Activated T-helper 1 cell treated with anti-CD3 and anti-CD28 coated beads, Interleukin-2, amount 50 U/mL, for 16 hours (primary cell): ENCODE data around the gene DHCR24.

Experiments
- DNase-seq, 2 donors: peaks; one replicate each; pipeline ENCODE4 v3.0.0-alpha.2; 2020; ENCODE audit warnings: low read depth in 1 of 2, low spot score in 1 of 2

The DHCR24 gene

DNA sequence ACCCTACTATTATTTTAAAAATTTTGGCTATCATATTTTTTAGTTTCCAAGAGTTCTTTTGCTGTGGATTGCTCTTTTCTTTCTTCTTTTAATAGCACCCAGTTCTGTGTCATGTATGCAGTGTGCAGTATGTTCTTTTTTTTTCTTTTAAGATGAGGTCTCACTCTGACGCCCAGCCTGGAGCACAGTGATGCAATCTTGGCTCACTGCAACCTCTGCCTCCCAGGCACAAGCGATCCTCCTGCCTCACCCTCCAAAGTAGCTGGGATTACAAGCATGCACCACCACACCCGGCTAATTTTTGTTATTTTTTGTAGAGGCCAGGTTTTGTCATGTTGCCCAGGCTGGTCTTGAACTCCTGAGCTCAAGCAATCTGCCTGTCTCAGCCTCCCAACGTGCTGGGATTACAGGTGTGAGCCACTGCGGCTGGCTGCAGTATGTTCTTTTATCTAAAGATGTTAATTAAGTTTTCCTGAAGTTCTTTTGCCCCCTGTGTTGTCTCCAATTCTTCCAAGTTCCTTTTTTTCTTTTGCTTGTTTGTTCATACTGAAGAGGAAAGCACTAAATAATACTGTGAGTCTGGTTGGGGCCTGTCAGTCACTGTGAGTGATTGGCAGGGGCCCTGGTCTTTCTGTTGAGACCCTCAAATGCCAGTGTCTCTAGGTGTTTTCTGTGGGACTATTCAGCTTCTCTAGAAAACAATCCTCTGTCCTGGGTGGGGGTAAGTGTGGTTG lies 68.4 kb downstream of the DHCR24 start:
- no peak for DNase-seq

DNA sequence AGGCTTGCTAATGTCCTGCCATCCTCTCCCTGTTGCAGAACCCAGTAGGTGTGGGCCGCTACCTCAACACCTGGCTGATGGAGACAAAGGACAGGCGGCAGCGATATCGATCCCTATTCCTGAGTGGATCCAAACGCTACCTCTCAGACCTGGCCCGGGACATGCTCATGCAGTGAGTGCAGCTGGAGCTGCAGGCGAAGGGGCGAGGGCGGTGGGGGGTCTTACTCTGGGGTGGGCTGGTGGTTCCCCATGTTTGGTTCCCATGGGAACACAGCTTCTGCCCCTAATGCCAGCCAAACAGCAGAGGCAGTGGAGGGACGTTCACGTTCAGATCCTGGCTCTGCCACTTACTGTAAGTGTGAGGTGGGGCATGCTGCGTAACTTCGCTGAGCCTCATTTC lies 70.0 kb downstream of the DHCR24 start:
- DNase-seq, result no peak

DNA sequence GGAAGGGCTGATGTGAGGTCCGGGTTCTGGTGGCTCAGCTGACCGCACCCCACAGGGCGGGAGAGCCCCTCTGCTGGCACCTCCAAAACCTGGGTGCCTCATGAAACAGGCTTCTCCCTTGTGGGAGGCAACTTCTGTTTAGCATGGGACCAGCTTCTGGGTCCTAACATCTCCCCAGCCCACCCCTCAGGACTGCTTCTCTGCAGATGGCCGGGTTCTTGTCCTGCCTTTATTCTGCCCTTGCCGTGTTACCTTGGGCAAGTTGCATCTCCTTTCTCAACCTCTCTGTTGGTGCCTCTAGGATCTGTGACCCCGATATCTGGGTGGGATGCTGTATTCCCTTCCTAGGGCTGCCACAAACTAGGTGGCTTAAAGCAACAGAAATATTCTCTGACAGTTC lies 70.9 kb downstream of the DHCR24 start:
- no peak for DNase-seq

DNA sequence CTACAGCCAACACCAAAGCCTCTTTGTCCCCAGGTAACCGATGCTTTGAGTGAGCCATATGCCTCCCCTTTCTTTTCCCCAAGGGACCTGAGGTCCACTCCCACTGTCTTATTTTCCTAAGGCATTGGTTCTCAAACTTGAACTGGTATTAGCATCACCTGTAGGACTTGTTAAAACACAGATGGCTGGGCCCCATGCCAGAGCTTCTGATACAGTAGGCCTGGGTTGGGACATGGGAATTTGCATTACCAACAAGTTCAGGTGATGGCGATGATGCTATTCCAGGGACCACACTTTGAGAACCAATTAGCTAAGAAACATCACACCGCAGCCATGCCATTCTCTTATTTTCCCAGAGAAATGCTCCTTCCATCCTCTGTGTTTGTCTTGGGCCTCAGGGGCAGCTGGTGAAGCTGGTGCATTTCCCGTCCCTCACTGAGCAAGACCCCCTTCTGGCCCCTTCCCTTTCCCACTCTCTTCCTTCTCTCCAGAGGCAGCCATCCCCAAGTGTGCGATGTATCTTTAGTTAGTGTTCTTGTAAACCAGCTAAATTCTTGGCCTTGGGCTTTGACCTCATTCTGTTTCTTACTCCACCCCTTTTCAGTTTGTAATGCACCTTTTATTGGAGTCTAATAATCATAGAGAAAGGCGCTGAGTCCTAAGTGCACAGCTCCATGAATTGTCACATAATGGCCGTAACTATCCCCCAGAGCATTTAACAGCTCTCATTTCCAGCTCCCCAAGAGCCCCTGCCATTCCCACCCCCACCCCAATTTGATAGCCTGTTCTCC lies 71.7 kb downstream of the DHCR24 start:
- no peak for DNase-seq

DNA sequence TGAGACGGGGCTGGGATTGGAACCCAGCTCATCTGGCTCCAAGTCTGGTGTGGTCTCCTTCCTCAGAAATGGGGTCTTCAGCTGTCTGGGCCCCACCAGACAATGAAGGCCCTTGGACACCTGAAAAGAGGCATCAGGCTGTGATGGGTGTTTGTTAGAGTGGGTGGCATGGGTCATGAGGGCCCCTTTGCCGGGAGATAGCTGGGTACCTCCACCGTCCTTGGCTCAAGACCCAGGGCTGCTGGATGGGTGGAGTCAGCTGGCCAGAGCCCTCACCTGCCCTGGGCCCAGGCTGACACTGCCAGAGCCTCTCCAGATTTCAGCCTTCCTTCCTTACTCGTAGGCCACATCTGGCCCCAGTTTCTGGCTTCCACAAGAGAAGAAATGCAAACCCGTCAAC lies 72.4 kb downstream of the DHCR24 start:
- DNase-seq, result no peak

DNA sequence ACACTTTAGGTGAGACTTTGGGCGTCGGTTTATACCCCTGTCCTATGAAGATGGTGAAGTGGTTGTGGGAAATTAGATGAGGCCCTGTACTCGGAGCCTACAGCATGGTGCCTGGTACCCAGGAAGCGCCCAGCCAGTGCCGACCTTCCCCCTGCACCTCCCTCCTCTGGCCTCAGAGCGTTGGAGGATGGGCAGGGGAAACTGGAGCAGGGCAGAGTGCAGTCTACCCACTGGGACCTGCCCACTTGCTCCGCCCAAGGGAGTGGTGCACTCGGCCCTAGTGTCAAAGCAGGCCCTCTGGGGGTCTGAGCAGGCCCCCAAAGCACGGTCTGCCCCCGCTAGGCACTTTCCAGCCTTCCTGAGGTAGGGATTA lies 72.9 kb downstream of the DHCR24 start:
- no peak for DNase-seq

DNA sequence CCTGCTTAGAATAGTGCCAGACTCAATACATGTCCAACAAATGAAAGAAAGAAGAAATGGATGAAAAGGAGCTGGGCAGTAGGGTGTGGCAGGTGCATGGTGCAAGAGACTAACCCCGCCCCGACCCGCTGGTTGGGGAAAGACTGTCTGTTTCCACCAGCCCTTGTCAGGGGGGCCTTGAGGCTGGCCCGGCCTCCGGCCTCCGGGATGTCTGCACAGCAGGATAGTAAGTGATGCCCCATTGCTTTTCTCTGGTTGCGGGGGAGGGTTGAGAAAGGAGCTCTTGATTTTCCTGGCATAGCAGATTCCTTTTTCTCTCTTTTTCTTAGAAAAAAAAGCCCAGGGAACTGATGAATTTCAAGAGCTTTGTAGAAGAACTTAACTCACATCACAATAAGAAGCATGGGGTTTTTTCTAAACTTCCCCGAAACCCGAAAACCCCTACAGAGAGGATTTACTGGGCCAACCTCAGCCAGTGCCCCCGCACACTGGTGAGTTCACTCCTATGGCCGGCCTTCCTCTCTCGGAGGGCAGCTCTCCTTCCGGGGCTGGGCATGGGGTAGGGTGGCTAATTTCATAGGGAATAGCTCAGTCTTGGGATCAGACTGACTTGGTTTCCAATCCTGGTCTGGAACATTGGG lies 73.4 kb downstream of the DHCR24 start:
- DNase-seq, result no peak

DNA sequence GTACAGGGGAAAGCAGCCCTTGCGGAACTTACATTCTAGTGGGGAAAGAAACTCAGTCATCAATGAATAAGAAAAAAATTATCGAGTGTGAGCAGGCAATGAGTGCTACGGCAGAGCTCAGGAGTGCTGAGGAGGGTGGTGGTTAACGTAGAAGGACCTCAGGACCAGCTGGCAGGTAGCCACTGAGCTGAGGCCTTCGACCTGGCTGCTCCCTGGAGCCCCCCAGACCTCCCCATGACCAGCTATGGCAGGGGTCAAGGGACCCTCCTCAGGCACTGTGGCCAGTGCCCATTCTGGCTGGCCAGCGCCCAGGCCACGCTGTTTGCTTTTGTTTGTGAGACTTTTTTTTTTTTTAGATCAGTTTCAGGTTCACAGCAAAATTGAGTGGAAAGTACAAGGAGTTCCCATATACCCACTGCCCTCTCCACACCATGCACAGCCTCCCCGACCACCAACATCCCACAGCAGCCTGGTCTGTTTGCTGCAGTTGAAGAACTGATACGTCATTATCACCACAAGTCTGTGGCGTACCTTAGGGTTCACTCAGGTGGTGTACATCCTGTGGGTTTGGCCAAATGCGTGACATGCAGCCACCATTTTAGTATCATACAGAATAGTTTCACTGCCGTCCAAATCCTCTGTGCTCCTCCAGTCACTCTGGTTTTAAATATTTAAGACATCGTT lies 74.1 kb downstream of the DHCR24 start:
- DNase-seq, result no peak

DNA sequence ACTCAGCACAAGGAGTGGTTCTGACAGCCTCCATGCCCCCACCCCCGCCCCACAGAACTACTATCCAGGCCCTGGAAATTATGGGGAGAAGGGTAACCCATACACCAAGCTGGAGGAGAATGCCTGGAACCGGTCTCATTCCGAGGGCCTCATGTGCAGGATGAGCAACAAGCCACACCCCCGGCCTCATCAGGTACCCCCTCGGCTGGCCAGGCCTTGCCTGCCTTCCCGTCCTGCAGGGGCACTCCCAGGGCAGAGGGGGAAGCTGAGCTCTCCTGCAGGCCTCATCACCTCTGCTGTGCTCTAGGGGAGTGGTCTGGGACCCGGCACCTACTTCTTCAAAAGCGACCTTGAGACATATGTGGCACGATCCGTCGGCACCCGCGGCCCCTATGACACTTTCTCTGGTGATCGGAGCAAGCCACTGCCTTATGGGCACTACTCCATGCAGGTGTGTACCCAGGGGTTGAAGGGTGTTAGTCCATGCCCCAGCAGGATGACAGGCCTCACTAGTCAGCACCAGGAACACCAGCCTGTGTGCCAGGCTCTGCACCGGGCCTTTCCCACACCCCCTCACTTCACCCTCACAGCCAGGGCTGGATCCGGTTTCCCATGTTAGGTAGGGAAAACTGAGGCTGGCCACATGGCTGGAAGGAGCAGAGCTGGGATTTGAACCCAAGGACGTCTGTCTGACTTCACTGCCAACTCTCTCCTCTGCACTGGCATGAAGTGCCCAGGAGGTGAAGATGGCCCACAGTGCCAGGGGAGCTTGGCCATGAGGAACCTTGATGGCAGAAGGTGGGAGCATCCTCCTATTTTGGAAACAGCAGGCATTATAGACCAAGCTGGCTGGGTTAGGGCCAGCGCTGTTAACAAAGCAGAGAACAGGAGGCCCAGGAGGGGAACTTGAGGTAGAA lies 75.0 kb downstream of the DHCR24 start:
- no peak for DNase-seq

DNA sequence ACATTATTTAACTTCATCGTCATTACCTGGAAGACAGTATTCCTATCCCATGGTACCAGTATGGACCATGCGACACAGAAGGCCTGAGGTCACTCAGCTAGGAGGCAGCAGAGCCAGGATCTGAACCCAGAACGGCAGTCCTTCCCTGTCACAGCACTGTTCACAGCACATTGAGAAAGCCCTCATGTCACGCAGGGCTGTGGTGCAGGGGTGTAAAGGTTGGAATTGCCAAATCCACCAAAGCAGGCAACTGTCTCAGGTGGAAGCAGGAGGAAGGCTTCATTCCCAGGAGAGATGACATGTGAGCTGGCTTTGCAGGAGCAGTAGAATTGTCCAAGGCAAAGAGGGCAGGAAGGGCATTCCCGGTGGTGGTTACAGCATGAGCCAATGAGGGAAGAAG lies 75.9 kb downstream of the DHCR24 start:
- DNase-seq, result no peak

DNA sequence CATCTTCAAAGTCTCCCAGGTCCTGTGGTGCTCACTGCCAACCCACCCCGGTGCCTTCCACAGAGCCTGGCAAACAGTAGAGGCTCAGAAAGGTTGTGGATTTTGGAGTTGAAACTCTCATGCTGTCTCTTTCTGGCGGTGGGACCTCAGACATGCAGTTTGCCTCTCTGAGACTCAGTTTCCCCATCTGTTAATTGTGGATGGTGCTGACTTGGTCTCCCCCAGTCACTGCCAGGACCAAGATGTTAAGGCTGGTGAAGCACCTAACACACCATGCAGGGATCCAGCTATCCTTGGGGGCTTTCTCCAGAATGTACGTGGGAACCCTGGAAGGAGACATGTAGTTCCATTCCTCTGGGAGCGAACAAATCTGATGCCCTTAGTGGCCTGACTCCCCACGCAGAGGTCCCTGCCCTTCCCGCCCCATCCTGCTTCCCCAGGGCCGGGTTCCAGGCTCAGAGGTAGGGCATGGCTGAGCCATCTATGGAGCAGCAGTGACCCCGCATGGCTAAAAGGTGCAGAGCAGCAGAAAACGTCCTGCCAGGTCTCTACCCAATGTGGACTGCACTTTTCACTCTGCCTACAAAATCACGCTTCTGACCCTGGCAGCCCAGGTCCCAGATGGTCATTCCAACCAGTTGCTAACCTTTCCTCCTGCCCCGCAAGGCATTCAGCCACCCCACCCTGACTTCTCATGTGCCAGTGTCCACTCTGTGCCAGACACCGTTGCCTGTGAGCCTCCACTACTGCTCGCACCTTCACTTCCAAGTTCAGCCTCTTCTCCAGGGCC lies 76.6 kb downstream of the DHCR24 start:
- peak; percentile 43 to 47 for DNase-seq

DNA sequence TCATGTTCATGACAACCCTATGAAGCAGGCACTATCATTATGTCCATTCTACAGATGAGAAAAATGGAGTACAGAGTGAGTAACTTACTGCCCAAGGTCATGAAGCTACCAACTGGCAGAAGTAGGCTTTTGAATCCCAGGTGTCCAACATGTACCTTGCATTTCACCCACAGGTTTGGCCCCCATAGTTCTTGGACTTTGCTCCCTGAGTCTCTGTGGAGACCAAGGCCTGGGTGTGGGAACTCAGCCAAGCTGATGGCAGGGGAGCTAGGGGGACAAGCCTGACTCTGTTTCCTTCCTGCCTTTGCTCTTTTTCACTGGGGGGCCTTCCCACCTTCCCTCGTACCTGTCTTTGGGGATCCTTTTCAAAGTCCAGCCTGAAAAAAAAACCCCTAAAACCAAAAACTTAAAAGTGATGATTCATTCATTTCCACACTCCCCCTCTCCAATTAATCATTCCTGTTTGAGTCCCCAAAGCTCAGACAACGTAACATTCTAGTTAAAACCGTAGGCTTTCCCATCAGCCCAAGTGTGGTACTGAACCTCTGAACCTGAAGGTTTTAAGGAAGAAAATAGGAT lies 77.4 kb downstream of the DHCR24 start:
- no peak for DNase-seq

DNA sequence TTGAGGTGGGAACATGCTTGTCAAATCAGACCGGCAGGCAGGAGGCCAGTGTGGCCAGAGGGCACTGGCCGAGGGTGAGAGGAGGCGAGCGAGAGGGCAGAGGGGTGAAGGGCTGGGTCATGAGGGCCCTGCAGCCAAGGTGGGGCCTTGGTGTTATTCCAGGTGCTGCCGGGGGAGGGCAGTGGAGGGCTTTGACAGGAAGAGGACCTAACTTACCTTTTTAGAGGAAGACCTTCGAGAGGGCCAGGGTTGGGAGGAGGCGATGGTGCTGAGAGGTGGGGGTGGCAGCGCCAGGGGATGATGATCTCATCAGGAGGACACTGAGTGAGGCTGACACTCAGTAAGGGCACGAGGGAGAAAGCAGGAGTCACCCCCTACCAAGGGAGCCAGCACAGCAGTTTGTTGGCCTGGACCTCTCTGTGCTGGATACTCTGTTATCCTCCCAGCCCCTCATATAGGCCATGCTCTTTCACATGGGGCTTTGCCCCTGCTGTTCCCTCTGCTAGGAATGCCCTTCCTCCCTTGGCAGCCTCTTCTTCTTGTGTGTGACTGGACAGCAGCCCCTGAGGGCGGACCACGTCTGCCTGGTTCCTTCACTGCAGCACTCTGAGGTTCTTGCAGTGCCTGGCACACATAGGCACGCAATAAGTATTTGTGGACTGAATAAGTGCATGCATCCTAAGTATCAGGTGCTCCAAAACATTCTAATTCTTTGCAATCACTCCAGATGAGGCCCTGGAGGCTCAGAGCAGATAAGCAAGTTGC lies 78.4 kb downstream of the DHCR24 start:
- no peak for DNase-seq

DNA sequence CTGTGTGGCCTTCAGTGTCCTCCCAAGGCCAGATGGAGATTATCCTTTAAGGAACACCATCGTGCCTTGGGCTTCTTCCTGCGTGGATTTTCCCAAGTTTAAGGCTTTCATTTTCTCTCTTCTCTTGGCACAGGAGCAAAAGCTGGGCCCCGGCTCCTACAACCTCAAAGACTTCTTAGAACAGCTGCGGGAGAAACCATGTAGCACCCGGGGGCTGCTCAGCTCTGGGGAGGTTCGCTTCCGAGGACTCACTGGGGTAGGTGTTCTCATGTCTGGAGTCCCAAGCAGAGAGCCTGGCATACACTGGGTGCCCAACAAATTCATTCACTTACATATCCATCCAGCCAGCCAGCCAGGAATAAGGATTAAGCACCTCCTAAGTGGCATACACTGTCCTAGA lies 79.2 kb downstream of the DHCR24 start:
- DNase-seq, result no peak

DNA sequence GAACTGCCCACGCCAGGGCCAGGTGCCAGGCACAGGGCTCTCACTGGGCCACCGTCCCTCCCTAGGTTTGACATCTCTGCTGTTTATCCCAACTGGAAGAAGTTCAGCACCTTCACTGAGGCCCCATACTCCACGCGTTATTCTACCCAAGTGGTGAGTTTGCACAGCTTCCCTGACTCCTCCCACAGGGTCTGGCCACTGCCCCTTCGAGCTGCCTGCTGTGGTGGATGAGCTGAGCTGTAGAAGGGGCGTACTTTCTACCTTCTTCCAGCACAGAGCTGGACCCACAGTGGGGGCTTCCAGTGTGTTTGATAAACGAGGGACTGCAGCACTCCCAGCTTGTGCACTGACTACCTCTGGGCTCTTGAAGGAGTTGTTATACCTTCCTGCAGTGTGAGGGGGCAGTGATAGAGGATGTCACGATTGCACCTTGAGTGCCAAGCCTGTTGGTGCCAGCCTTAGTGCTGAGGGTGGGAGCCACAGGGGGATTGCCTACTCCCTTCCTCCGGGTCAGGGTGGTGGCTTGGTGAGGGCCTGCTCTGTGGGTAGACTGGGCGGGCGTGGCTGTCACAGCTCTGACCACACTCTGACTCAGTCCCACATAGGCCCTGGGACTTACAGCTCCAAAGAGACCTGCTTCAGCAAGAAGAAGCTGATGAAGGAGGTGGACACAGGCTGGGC lies 79.9 kb downstream of the DHCR24 start:
- no peak for DNase-seq

DNA sequence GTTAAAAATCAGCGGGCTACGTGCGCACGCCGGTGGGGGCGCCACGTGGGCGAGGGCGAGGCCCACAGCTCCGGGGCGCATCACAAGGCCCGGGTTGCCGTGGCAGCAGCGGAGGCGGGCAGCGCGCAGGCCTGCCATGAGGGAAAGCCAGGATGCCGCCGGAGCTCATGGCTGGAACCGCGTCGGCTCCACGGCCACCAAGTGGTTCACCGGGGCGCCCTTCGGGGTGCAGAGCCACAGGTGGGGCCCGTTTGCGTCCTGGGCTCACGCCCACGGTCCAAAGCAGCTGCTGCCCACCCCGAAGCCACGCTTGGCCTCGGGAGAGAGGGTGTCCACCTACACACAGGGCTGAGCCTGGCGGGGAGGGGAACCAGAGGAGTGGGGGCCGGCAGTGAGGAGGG lies 81.0 kb downstream of the DHCR24 start:
- DNase-seq, result no peak

DNA sequence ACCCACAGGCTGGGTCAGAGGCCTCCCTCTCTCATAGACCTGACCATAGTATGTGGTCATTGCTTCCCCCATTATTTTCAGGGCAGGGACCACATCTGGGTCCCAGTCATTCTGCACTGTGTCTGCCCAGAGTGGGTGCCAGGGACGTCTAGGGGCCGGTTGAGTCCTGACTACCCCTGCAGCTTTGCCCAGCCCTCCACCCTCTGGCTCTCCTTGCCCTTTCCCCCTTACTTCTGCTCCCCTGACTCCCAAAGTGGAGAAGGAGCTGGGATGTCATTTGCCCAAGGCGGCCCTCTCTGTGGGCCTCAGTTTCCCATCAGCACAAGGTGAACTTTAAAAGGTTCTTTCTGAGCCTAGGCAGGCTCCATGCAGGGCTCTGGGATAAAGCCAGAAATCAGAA lies 81.5 kb downstream of the DHCR24 start:
- DNase-seq, result no peak

DNA sequence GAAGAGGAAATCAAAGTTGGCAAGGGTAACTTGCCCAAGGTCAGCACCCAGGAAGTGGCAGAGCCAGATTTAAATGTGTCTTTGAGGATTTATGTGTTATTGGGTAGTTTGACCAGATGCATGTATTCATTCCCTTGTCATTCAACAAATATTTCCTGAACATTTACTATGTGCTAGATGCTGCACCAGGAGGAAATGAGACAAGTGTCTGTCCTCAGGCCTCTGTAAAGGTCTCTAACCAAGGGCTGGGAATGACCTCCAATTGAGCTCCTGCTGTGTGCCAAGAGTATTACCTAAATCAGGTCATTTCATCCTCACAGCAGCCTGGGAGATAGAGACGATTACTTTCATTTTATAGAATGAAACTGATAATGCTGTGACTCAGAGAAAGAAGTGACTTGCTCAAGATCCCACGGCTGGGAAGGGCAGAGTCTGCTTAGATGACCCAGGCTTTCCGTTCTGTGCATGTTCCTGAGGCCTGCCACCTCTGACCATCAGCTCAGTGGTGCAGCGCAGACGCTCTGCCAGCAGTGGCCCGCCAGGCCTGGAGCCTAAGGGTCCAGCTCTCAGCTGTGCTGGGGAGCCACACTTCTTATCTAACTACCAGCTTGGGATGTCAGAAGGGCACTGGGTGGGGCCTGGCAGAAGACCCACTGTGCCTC lies 82.4 kb downstream of the DHCR24 start:
- no peak for DNase-seq
